SU-DHL-6 (cell line): Measurements from ENCODE around the gene ACP2.

Experiments used
- H2AFZ ChIP-seq: fragments of 200-600 bp; sonication (generic); 2 replicates; pipeline ENCODE4 v1.6.1; 2014; ENCODE audit warnings: low read depth, mild to moderate bottlenecking, moderate library complexity, mixed read lengths, antibody characterized with exemption, low read length; ENCODE audit not compliant: severe bottlenecking
- H3F3A ChIP-seq: fragments of 200-600 bp; shearing (Covaris generic); 2 replicates; pipeline ENCODE4 v1.6.0; 2016; ENCODE audit warnings: antibody characterized with exemption, mild to moderate bottlenecking; ENCODE audit not compliant: insufficient read depth
- H3K27ac ChIP-seq: fragments of 200-600 bp; sonication (generic); 2 replicates; pipeline ENCODE4 v1.5.1; 2016; ENCODE audit warnings: low read depth, mild to moderate bottlenecking, low read length, moderate library complexity, mixed read lengths
- H3K27me3 ChIP-seq: fragments of 200-600 bp; sonication (generic), shearing (Covaris generic); 2 replicates; pipeline ENCODE4 v1.6.0; 2014; ENCODE audit warnings: mild to moderate bottlenecking, low read length
- H3K36me3 ChIP-seq: fragments of 200-600 bp; sonication (generic); 2 replicates; pipeline ENCODE4 v1.6.1; 2014; ENCODE audit warnings: mild to moderate bottlenecking, low read length, mixed read lengths
- H3K4me2 ChIP-seq: fragments of 300-600, 200-600 bp; shearing (Covaris generic), sonication (generic); 2 replicates; pipeline ENCODE4 v1.6.0; 2014; ENCODE audit warnings: low read length, low read depth, mild to moderate bottlenecking; ENCODE audit not compliant: poor library complexity, severe bottlenecking
- H3K4me3 ChIP-seq: fragments of 200-600 bp; sonication (generic); 2 replicates; pipeline ENCODE4 v1.5.1; 2014; ENCODE audit warnings: antibody characterized with exemption, low read length, mild to moderate bottlenecking, mixed read lengths; ENCODE audit not compliant: insufficient read depth, poor library complexity, severe bottlenecking
- H3K79me2 ChIP-seq: fragments of 200-600 bp; sonication (generic); 2 replicates; pipeline ENCODE4 v1.6.1; 2014; ENCODE audit warnings: mild to moderate bottlenecking, low read length, moderate library complexity; ENCODE audit not compliant: insufficient read depth
- H3K9ac ChIP-seq: fragments of 200-600 bp; sonication (generic); 2 replicates; pipeline ENCODE4 v1.7.0; 2014; ENCODE audit warnings: mild to moderate bottlenecking, low read length
- H3K9me2 ChIP-seq: fragments of 200-600 bp; sonication (generic); replicated peaks from 2 replicates; pipeline ENCODE4 v1.6.1; 2014; ENCODE audit warnings: low read length; ENCODE audit not compliant: insufficient read depth
- H3K9me3 ChIP-seq: fragments of 200-600 bp; sonication (generic); 2 replicates; pipeline ENCODE4 v1.6.1; 2014; ENCODE audit warnings: low read length, mixed read lengths; ENCODE audit not compliant: insufficient read depth
- H4K20me1 ChIP-seq: fragments of 200-600 bp; sonication (generic); 2 replicates; pipeline ENCODE4 v1.6.1; 2014; ENCODE audit warnings: low read depth, mild to moderate bottlenecking, antibody characterized with exemption, low read length, moderate library complexity, mixed read lengths
- EZH2phosphoT487 ChIP-seq: fragments of 200-600 bp; sonication (generic), shearing (Covaris generic); conservative IDR thresholded peaks from 2 replicates; pipeline ENCODE4 v1.6.1; 2018; ENCODE audit warnings: mild to moderate bottlenecking, antibody characterized with exemption, low read length, moderate library complexity, mixed read lengths
- TF ChIP-seq, protein P1 (sequence below): fragments of 200-600 bp; sonication (generic); IDR thresholded peaks from one replicate; pipeline ENCODE4 v1.5.1; 2017; ENCODE audit warnings: antibody characterized with exemption, mild to moderate bottlenecking, low read length, moderate library complexity; ENCODE audit not compliant: insufficient read depth, poor library complexity, severe bottlenecking

ACP2 gene

DNA sequence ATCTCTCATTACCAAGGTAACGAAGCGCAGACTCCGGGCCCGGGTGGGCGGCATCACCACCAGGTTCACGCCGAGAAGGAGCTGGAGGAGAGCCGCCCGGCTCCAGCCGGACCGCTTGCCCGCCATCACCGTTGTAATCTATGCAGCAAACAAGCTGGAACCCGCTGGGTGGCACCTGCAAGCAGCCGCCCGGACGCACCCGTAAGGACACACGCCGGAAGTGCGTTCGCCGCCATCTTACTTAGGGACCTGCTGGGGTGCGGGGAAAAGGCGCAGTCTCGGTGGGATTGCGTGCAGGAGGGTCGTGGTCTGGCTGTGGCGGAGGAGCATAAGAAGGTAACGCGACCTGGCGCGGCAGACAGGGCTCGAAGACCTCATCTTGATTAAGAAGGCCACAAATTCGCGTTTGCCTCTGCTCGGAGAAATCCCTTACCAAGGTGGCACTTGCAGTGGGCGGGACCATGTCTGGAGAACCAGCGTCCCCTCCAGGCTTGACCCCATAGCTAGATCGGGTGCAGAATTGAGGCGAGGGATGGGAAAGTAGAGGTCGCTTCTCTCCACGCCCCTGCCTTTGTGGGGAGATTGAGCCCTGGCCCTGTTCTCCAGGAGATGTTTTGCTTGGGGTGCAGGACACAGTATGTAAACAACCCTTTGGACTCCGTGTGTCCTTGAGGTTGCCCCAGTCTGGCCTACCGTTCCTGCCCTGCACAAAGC lies at the start of gene ACP2:
ACP2 (minus strand) TSS at position 151 of the 714 bp plus-strand sequence; CDS start at position 126, 25 bp downstream.
- H3K27ac ChIP-seq = peak within 1 kb of the TSS; percentile 70
- H3K9ac ChIP-seq = peak within 1 kb of the TSS; percentile 86
- H3K4me3 ChIP-seq = peak within 1 kb of the TSS; percentile 75
- H3K79me2 ChIP-seq = peaks cover 20% of the 10 kb centered on the region
- H4K20me1 ChIP-seq = no peaks in the 10 kb centered on the region
- no peaks in the 10 kb centered on the region for H3K9me2 ChIP-seq
- peak within 1 kb of the TSS; percentile 89 for H2AFZ ChIP-seq
- H3K4me2 ChIP-seq = peak within 1 kb of the TSS; percentile 92
- H3K9me3 ChIP-seq = no peaks in the 10 kb centered on the region
- H3K36me3 ChIP-seq = no peaks in the 10 kb centered on the region
- TF ChIP-seq, protein P1, sequence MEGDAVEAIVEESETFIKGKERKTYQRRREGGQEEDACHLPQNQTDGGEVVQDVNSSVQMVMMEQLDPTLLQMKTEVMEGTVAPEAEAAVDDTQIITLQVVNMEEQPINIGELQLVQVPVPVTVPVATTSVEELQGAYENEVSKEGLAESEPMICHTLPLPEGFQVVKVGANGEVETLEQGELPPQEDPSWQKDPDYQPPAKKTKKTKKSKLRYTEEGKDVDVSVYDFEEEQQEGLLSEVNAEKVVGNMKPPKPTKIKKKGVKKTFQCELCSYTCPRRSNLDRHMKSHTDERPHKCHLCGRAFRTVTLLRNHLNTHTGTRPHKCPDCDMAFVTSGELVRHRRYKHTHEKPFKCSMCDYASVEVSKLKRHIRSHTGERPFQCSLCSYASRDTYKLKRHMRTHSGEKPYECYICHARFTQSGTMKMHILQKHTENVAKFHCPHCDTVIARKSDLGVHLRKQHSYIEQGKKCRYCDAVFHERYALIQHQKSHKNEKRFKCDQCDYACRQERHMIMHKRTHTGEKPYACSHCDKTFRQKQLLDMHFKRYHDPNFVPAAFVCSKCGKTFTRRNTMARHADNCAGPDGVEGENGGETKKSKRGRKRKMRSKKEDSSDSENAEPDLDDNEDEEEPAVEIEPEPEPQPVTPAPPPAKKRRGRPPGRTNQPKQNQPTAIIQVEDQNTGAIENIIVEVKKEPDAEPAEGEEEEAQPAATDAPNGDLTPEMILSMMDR = peak; percentile 21
- no peak for TF ChIP-seq EZH2phosphoT487
- no peaks in the 10 kb centered on the region for H3K27me3 ChIP-seq
- H3F3A ChIP-seq = 0 out of 2 replicates have a peak, but pooled peaks cover 3% of the 10 kb centered on the region

- no peak overlapping the region for H2AFZ ChIP-seq
- H3F3A ChIP-seq = peaks cover 3% of the 10 kb centered on the region; the same call in 1 of the 2 replicates
- no peaks in the 10 kb centered on the region for H3K79me2 ChIP-seq
- no peaks in the 10 kb centered on the region for H3K9me3 ChIP-seq
- H3K27me3 ChIP-seq = no peaks in the 10 kb centered on the region
- H3K4me3 ChIP-seq = no peak overlapping the region
- no peak overlapping the region for H3K4me2 ChIP-seq
- no peaks in the 10 kb centered on the region for H3K9me2 ChIP-seq
- TF ChIP-seq EZH2phosphoT487 = no peak
- TF ChIP-seq, protein P1 = no peak
- peaks cover 21% of the 10 kb centered on the region; the same call in 1 of the 2 replicates for H3K36me3 ChIP-seq
- H4K20me1 ChIP-seq = no peaks in the 10 kb centered on the region
- H3K9ac ChIP-seq = no peak overlapping the region
- H3K27ac ChIP-seq = no peak overlapping the region
Measured at GRCh38 chr11:47296045-47296444, 47.4 kb upstream of the ACP2 start.

DNA sequence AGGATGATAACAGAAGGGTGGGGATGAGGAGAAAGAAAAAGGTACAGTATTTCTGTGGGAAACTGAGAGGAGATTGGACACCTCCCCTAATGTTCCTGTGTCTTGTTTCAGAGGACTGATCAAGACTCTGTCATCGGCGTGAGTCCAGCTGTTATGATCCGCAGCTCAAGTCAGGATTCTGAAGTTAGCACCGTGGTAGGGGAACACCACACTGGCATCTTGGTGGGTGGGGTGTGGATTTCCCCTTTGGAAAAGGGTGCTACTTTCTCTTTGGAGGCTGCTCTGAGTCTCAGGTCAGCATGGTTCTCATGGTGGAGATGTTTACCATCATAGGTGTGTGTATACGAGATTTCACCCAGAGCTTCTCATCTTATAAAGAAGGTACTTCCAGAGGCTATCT lies 46.8 kb upstream of the ACP2 start:
- Histone ChIP-seq H3K9me3 (no peaks in the 10 kb centered on the region), H3K79me2 (no peaks in the 10 kb centered on the region), H3K4me3 (no peak overlapping the region), H3K27ac (no peak overlapping the region), H3K27me3 (no peaks in the 10 kb centered on the region), H3K9me2 (no peaks in the 10 kb centered on the region), H3K9ac (no peak overlapping the region), H3K4me2 (no peak overlapping the region), H2AFZ (no peak overlapping the region), H3K36me3 (peaks cover 19% of the 10 kb centered on the region; the same call in 1 of the 2 replicates), H4K20me1 (no peaks in the 10 kb centered on the region), H3F3A (peaks cover 3% of the 10 kb centered on the region; the same call in 1 of the 2 replicates)
- TF ChIP-seq, protein P1 = no peak
- no peak for TF ChIP-seq EZH2phosphoT487
